SU-DHL-6 (cell line): ENCODE results near the gene KDM6A.

Experiments used
- EZH2phosphoT487 ChIP-seq: fragments of 200-600 bp; sonication (generic), shearing (Covaris generic); conservative IDR thresholded peaks from 2 replicates; pipeline ENCODE4 v1.6.1; 2018; ENCODE audit warnings: mild to moderate bottlenecking, antibody characterized with exemption, low read length, moderate library complexity, mixed read lengths
- TF ChIP-seq, protein P1 (sequence below): fragments of 200-600 bp; sonication (generic); IDR thresholded peaks from one replicate; pipeline ENCODE4 v1.5.1; 2017; ENCODE audit warnings: antibody characterized with exemption, mild to moderate bottlenecking, low read length, moderate library complexity; ENCODE audit not compliant: insufficient read depth, poor library complexity, severe bottlenecking

DNA sequence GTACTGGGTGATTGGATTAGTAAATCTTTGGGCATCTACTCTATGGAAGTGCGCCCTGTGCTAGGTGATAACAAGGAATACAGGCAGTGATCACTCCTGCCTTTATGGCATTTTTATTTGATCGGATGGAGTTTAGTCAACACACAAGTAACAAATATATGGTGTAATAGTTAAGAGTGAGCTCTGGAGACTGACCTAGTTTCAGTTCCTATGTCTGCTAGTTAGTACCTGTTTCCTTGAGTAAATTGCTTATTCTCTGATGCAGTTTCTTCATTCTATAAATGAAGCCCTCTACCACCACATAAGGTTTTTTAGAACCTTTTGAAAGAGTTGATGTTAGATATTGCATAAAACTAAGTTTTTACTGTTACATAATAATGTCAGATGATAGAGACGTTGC, 134.6 kb downstream of the KDM6A start:
- TF ChIP-seq, protein P1, sequence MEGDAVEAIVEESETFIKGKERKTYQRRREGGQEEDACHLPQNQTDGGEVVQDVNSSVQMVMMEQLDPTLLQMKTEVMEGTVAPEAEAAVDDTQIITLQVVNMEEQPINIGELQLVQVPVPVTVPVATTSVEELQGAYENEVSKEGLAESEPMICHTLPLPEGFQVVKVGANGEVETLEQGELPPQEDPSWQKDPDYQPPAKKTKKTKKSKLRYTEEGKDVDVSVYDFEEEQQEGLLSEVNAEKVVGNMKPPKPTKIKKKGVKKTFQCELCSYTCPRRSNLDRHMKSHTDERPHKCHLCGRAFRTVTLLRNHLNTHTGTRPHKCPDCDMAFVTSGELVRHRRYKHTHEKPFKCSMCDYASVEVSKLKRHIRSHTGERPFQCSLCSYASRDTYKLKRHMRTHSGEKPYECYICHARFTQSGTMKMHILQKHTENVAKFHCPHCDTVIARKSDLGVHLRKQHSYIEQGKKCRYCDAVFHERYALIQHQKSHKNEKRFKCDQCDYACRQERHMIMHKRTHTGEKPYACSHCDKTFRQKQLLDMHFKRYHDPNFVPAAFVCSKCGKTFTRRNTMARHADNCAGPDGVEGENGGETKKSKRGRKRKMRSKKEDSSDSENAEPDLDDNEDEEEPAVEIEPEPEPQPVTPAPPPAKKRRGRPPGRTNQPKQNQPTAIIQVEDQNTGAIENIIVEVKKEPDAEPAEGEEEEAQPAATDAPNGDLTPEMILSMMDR: no peak
- no peak for TF ChIP-seq EZH2phosphoT487
